NK-92 (cell line): ENCODE data around the gene GBP5.
"Not testable (repeated sequence)": the region's sequence is repeated elsewhere in the genome, so short reads cannot be mapped to it uniquely, and the experiment has no call there.

Experiments
- DNase-seq: peaks from one replicate; lab custom pipeline; 2025; ENCODE audit not compliant: unreplicated experiment; lab: John Stamatoyannopoulos, UW

The GBP5 gene, protein sequence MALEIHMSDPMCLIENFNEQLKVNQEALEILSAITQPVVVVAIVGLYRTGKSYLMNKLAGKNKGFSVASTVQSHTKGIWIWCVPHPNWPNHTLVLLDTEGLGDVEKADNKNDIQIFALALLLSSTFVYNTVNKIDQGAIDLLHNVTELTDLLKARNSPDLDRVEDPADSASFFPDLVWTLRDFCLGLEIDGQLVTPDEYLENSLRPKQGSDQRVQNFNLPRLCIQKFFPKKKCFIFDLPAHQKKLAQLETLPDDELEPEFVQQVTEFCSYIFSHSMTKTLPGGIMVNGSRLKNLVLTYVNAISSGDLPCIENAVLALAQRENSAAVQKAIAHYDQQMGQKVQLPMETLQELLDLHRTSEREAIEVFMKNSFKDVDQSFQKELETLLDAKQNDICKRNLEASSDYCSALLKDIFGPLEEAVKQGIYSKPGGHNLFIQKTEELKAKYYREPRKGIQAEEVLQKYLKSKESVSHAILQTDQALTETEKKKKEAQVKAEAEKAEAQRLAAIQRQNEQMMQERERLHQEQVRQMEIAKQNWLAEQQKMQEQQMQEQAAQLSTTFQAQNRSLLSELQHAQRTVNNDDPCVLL

DNA sequence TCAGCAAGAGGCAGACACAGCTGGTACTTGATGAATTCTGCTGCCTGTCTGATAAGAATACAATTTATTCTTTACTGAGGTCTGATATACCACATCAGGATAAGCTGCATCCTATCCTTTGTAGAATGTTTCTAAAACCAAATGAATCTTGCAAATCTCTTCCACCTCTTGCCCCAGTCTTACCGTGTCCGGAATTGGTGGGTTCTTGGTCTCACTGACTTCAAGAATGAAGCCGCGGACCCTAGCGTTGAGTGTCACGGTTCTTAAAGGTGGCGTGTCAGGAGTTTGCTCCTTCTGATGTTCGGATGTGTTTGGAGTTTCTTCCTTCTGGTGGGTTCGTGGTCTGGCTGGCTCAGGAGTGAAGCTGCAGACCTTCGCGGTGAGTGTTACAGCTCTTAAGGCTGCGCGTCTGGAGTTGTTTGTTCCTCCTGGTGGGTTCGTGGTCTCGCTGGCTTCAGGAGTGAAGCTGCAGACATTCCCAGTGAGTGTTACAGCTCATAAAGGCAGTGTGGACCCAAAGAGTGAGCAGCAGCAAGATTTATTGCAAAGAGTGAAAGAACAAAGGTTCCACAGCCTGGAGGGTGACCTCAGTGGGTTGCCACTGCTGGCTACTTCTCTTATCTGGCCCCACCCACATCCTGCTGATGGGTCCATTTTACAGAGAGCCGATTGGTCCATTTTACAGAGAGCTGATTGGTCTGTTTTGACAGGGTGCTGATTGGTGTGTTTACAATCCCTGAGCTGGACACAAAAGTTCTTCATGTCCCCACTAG, at the start of gene GBP5:
GBP5 (minus strand) TSS at position 592 of the 773 bp plus-strand sequence. CDS start 3,305 bp downstream, outside the sequence.
- DNase-seq: not testable (repeated sequence)

DNA sequence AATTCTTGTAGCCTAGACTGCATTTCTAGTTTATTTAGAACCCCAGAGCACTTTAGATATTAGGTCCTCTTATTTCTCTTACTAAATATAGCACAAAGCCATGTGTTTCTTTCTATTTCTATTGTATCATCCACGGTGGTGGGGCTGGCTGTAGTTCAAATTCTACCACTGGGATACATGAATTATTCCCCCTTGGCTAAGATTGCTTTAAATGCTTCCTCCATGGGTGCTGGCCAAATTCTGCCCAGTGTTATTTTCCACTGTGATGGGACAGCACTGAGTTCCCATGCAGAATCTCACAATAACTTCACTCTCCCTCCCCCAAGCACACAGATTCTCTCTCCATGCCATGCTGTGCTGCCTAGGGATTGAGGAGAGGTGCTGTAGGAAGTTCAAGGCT, 49.7 kb upstream of the GBP5 start:
- no peak for DNase-seq

DNA sequence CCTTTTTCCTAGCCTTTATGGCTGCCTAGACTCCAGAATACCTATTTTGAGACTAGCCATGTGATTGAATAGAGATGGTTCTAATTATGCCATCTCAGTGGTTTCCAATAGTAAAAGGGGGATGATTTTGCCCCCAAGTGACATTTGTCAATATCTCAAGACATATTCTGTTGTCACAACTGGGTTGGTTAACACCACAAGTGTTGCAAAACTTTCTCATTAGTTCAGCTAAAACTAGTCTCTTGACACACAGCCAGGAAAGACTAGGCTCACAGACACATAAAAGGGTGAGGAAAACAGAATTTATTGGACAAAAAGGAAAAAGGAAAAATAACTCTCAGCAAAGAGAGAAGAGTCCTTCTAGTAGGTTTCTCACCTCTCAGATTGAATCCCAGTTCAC, 39.9 kb upstream of the GBP5 start:
- DNase-seq: no peak

DNA sequence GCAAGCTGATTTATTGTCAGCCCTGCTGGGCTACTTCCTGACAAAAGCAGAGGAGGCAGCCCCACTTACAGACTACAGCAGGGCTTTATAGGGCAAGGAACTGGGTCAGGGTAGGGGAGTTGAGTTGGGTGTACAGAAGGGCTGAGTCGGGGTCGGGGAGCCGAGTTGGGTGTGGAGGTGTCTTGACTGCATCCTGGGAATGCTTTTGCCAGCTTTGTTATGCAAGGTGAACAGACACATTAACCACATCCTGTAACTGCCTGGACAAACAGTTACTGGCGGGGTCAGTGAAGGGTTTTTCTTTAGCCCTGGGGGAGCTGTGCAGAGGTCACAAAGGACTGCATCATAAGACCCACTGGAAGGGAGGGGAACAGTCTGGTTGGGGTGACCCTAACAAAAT, 39.1 kb upstream of the GBP5 start:
- no peak for DNase-seq

DNA sequence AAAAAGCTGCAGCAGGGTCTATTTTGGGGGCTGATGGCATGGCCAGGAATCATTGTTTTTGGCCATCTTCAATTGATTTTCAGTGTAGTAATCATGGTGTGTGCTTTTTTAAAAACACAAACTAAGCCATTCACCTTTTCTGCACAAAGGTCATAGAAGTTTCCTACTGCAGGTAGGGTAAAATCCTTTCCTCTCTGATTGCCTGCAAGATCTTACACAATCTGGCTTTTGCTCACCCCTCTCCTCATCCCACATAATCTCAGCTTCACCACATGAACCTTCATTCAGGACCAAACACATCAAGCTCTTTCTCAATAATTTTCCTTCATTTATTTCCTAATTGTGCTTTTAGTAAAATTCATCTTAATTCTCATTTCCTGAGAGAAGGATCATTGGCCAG, 38.3 kb upstream of the GBP5 start:
- DNase-seq: no peak

DNA sequence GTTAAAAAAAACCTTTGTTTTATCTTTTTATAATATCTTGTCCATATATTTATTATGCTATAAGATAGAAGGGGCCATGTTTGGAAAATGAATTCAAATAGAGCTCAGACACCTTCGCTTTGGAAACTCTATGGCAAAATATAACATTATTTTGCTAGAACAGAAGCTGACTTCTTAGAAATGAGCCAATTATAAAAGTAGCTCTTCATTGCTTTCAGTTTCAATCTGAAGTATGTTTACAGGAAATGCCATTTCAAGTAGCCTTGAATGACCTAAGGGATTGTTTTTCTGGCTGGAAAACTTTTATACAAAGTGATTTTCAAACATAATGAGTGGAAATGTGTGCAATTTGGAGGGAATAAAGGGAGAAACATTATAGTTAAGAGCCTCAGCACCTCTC, 37.8 kb upstream of the GBP5 start:
- no peak for DNase-seq

DNA sequence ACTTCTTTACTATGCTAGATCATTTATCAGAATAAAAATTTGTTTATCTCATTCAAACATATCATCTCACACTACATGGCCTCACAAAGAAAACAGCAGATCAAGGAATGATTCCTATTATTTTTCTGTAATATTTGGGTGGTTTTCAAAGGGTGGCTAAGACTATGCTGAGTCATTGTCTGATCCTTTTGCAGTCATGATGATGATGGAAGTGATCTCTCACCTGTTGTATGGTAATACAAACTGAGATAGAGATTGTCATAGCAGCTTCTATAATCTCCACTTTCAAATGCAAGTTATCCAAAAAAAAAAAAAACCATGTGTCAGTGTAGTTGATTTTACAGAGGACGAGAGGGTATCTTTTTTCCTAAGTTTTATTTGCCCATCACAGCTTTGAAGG, 37.2 kb upstream of the GBP5 start:
- DNase-seq: no peak

DNA sequence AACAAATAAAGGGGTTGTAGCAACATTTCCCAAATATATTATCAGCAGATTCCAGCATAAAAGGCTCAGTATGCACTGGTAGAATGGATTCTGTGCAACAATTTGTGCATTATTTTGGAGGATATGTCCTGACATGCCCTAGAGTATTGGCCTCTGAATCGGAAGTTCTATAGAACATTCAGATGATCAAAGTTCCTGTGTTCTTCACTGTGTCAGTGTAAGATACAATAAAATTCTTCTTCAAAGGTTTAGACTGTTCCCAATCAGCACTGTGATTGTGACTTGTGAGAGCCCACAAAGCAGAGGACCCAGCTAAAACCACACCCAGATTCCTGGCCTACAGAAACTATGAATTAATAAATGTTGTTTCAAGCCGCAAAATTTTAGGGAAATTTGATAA, 33.6 kb upstream of the GBP5 start:
- no peak for DNase-seq

DNA sequence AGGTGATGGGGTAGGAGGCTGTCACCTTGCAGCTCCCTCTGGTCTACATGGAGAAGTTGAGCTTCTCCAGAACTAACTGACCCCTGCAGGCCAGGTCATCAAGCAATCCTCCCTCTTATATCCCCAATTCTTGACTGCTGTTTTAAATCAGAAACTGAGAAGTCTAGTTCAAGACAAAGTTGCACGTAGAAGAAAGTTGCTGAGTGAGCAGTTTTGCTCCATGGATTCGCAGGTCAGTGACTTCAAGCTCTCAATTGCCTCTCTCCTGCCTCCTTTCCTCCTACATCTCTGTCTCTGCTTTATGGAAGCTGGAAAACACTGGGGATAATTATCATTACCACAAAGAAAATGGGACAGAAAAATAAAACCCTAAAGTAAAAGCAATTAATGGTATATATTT, 32.8 kb upstream of the GBP5 start:
- DNase-seq: no peak

DNA sequence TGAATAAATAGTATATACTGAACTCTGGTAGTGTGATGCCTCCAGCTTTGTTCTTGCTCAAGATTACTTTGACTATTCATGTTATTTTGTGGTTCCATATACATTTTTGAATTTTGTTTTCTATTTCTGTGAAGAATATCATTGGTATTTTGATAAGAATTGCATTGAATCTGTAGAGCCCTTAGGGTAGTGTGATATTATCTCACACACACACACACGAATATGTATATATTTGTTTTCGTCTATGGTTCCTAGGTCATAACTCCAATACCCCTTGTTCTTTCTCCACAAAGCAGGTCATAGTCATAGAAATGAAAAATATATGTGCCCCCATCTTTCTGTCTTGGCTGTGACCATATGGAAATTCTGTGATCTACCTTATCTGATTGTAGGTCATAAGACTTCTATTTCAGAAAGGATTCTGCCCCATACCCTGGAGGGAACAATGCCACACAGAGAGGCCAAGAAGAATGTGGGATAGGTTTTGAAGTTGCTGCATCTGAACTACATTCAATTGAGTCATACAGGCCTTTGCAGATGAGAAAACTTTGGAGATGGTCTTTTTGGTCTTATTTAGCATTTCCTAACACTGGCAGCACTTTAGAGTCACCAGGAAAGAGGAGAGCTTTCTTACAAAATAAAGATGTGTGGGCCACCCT, 32.0 kb upstream of the GBP5 start:
- no peak for DNase-seq

DNA sequence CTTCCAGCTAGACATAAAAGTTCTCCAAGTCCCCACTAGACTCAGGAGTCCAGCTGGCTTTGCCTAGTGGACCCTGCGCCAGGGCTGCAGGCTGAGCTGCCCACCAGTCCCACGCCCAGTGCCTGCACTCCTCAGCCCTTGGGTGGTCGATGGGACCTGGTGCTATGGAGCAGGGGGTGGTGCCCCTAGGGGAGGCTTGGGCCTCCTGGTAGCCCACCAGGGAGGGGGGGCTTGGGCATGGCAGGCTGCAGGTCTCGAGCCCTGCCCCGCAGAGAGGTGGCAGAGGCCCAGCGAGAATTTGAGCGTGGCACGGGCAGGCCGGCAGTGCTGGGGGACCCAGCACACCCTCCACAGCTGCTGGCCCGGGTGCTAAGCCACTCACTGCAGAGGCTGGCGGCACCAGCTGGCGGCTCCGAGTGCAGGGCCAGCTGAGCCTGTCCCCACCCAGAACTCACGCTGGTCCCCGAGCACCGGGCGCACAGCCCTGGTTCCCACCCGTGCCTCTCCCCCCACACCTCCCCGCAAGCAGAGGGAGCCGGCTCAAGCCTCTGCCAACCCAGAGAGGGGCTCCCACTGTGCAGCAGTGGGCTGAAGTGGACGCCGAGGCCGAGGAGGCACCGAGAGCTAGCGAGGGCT, 30.2 kb upstream of the GBP5 start:
- DNase-seq: no peak

DNA sequence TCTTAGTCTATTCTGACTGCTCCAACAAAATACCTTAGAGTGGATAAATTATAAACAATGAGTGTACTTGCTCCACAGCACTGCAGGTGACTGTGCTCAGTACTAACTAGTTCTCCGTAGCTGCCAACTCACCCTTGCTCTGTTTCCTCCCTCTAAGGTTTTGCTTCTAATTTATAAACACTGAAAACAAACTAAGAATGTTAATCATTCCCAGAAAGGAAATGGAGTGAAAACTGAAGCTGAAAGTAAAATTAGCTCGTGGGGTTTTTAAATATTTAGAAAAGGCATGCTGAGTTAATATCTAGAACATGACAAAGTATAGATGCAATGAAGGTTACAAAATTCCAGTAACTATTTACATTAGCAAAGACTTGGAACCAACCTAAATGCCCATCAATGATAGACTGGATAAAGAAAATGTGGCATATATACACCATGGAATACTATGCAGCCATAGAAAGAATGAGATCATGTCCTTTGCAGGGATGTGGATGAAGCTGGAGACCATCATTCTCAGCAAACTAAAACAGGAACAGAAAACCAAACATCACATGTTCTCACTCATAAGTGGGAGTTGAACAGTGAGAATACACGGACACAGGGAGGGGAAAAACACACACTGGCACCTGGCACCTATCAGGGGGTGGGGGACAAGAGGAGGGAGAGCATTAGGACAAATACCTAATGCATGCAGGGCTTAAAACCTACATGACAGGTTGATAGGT, 27.2 kb upstream of the GBP5 start:
- DNase-seq: not testable (repeated sequence)

DNA sequence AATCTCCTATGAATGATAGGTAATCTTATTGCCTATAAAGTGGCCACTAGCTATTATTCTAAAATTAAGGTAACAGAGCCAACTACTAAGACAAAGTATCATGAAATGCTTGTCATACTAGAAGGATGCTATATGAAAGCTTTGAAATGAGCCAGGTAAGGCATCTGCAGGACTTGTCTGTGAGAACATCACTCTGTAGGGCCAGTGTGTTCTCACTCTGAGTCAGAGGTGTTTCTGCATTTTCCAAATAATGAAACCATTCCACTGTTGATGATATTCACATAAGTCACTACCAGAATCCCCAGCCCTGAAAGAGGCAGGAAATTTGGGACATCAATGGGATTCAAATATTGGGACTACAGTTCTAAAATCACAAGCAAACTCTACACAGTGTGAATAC, 25.8 kb upstream of the GBP5 start:
- DNase-seq: no peak

DNA sequence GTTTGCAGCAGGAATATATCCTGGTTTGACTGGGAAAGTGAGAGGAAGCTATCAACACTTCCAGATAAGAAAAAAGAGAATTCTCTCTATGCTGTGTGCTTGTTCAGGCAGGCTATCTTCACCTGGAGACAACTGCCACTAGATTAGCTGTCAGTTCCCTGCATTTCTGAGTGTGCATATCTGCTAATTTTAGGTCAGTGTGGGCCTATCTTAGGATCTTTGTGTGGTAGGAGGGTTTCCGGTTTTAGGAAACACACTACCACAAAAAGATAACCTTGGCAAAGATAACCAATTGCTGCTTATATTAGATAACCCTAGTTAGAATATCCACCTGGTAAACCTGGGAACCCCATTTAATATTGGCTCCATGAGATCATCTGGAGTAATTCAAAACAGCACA, 22.5 kb upstream of the GBP5 start:
- DNase-seq: no peak

DNA sequence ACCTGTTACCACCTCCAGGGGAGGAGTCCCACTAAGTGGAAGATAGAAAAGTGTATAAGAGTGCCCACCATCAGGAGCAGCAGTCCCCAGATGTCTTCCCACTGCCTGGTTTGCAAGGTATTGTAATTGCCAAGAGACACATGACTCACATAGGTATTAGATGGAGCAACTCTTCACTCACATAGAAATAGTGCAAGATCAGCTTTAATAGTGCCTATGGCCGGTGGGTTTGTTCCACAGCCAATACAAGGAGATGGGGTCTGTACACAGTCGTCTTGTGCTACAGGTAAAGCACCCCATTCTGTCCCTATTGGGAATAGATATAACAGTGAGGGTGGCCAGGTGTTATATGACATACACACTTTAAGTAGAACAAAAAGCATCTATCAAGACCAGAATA, 18.6 kb upstream of the GBP5 start:
- DNase-seq: no peak

DNA sequence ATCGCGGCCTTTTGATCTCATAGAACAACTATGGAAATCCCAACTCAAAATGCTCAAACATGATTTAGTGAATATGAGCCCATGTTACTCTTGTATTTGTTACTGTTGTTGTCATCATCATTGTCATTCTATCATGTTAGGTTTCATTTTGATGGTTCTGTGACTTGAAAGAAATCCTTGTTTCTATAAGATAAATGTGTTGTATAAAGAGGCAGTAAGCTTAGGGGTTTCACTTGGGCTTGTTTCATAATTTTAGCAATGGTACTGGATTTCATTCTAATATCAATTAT, 15.3 kb upstream of the GBP5 start:
- no peak for DNase-seq

DNA sequence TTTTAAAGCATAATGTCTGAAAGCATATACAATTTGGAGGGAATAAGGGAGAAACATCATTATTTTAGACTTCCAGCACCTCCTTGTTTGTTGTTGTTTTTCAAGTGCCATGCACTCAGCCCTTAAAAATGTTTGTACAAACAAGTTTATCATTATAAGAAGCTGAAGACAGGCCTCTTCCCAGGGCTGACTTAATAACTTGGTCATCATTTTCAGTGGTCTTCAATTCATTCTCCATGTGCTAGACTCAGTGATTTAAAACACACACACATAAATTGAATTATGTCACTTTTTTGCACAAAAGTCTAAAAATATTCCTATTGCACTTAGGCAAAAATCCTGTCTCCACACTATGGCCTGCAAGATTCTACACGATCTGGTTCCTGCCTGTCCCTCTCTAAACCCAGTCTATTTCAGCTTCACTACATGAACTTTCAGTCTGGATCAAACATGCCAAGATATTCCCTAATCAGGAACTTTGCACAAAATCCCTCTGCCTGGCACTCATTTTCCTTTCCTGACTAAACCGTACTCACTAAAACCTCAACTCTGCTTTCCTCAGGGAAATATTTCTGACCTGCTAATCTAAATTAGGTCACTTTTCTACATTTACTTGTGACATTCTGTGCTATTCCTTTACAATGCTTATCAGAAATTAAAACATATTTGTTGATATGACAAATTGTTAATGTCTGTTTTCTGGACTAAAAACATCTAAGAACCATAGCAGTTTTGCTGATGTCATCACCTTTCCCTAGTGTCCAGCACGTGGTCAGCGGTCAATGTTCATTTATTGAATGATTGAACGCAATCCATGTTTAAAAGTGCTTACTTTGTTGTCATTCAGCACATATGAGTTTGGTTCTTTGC, 14.8 kb upstream of the GBP5 start:
- DNase-seq: no peak

DNA sequence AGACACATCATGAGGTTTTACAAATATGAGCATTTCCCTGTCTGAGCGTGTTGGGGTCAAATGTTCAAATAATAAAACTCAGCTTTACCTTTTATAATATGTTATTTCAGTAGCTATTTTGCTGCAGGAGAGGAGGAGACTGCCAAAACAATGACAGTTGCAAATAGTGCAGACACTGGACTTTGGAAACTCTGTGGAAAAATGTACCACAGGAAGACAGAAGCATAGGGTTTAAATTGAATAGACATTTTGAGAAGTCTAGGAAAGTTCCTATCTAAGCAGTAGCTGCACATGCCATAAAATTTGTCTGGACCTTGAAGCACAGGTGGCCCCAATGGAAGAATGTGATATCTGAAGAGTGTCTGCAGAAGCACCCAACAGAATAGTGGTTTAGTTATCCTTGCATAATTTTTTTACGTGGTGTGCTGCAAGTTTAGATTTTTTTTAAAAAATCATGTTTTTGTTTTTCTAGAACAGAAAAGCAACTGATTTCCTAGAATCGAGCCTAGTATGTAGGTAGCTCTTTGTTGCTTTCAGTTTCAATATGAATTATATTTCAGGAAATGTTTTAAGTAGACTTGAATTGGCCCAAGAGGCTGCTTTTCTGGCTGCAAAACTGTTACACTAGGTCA, 14.0 kb upstream of the GBP5 start:
- DNase-seq: no peak

DNA sequence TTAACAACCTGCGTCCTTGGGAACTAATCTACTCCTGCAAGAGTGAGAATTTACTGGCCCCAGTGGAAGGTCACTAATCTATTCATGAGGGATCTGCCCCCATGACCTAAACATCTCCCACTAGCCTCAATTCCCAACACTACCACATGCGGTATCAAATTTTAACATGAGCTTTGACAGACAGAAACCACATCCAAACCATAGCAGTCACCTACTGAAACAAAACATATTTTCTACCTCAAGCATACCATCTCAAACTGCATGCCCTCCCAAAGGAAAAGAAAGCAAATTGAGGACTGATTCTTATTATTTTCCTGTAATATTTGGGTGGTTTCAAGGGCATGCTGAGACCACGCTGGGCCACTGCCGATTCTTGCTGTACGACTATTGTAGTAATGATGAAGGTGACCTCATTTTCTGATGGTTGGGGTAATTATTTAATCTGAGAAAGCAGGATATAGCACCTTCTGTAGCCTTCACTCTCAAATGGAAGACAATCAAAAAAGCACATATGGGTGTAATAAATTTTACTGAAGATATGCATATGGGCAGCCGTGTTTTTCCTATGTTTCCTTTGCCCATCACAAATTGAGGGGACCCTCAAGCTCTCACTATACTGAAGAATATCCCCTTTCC, 13.2 kb upstream of the GBP5 start:
- no peak for DNase-seq
